ENCODE measurements around the gene PTPN18.
A peak's percentile ranks its signal among the peaks of the same experiment; 100 is the strongest.

Gene PTPN18

DNA sequence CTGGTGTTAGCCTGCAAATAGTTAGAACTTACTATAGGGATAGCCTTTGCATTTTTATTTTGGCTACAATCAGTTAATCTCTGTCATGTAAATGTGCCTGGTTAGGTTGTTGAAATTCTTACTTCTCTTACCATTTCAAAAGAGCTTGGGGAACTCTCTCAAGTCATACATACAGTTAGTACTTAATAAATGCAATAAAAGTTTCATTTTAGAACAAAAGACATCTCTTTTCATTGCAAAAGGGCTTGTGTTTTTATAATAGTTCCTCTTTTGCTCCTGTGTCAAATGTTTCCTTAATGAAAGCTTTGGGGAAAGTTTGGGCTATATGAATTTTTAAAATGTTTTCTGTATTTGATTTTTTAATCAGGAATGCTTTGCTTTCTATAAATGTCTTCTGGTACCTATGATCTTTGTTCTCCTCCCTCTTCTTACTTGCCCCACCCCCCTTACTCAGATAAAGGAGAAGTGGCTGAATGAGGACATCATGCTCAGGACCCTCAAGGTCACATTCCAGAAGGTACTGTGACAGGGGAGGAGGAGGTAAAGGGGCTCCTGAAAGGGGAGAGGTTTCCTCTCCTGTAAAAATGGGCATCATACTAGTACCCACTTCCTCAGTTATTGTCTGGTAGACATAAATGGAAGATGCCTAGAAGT lies 13.6 kb downstream of the PTPN18 start:
- no peaks in the 10 kb centered on the region for H3K9me3 ChIP-seq (ENCODE audit: control insufficient read depth, insufficient read depth, low read length)

DNA sequence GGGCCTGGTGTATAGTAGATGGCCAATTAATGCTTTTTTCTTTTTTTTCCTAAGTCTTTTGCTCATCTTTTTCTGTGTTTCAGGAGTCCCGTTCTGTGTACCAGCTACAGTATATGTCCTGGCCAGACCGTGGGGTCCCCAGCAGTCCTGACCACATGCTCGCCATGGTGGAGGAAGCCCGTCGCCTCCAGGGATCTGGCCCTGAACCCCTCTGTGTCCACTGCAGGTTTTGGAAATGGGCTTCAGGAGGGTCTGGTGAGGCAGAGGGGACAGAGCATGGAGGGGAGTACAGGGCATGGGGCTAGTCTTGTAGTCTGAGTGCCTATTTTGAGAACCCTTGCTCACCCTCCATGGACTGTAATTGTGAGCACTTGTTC lies 14.1 kb downstream of the PTPN18 start:
- no peaks in the 10 kb centered on the region for H3K36me3 ChIP-seq (ENCODE audit: control insufficient read depth, insufficient read depth, low read length)

More for the DNA sequence above, 13.6 kb downstream of the PTPN18 start:
- Histone ChIP-seq H3K4me3 (ENCODE audit: low read depth, low read length) (no peak overlapping the region), H3K36me3 (ENCODE audit: control insufficient read depth, insufficient read depth, low read length) (no peaks in the 10 kb centered on the region), H3K4me1 (ENCODE audit: control insufficient read depth, insufficient read depth, low read length) (peaks cover 14% of the 10 kb centered on the region), H3K27me3 (ENCODE audit: control insufficient read depth, insufficient read depth, low read length) (peaks cover 5% of the 10 kb centered on the region), H3K9ac (ENCODE audit: low read depth, low read length) (no peak overlapping the region)

DNA sequence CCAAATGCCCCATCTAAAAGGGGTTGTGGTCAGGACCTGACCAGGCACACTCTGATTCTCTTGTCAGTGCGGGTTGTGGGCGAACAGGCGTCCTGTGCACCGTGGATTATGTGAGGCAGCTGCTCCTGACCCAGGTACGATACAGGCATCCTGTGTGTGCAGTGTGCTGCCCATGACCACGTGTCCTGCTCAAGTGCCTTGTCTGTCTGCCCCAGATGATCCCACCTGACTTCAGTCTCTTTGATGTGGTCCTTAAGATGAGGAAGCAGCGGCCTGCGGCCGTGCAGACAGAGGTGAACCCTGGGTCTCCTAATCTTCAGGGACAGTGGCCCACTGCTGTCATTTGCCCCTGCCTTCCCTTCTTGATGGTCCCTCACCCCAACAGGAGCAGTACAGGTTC lies 14.6 kb downstream of the PTPN18 start:
- peaks cover 14% of the 10 kb centered on the region for H3K4me1 ChIP-seq (ENCODE audit: control insufficient read depth, insufficient read depth, low read length)
- no peak overlapping the region for H3K9ac ChIP-seq (ENCODE audit: low read depth, low read length)
- no peak overlapping the region for H3K4me3 ChIP-seq (ENCODE audit: low read depth, low read length)

More for the DNA sequence above, 14.1 kb downstream of the PTPN18 start:
- Histone ChIP-seq H3K4me3 (ENCODE audit: low read depth, low read length) (no peak overlapping the region), H3K4me1 (ENCODE audit: control insufficient read depth, insufficient read depth, low read length) (peaks cover 14% of the 10 kb centered on the region), H3K9me3 (ENCODE audit: control insufficient read depth, insufficient read depth, low read length) (no peaks in the 10 kb centered on the region), H3K9ac (ENCODE audit: low read depth, low read length) (no peak overlapping the region), H3K27me3 (ENCODE audit: control insufficient read depth, insufficient read depth, low read length) (peaks cover 5% of the 10 kb centered on the region)

DNA sequence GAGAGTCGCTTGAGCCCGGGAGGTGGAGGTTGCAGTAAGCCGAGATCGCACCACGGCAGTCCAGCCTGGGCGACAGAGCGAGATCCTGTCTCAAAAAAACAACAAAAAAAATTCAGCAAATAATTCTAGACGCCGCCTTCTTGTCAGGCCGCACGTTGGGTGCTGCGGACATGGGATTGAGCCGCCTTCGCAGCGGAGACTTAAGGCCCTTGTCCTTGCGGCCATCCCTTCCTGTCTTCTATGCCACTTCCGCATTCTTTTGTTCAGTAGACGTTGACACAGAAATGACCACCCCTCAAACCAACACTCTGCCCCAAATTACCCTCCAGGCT lies 15.8 kb downstream of the PTPN18 start:
- Histone ChIP-seq H3K27me3 (ENCODE audit: control insufficient read depth, insufficient read depth, low read length) (peaks cover 5% of the 10 kb centered on the region), H3K9ac (ENCODE audit: low read depth, low read length) (no peak overlapping the region), H3K4me3 (ENCODE audit: low read depth, low read length) (peak overlapping the region; percentile 77), H3K4me1 (ENCODE audit: control insufficient read depth, insufficient read depth, low read length) (peaks cover 14% of the 10 kb centered on the region), H3K36me3 (ENCODE audit: control insufficient read depth, insufficient read depth, low read length) (no peaks in the 10 kb centered on the region), H3K9me3 (ENCODE audit: control insufficient read depth, insufficient read depth, low read length) (no peaks in the 10 kb centered on the region)

More for the DNA sequence above, 14.6 kb downstream of the PTPN18 start:
- Histone ChIP-seq H3K9me3 (ENCODE audit: control insufficient read depth, insufficient read depth, low read length) (no peaks in the 10 kb centered on the region), H3K27me3 (ENCODE audit: control insufficient read depth, insufficient read depth, low read length) (peaks cover 5% of the 10 kb centered on the region), H3K36me3 (ENCODE audit: control insufficient read depth, insufficient read depth, low read length) (no peaks in the 10 kb centered on the region)

DNA sequence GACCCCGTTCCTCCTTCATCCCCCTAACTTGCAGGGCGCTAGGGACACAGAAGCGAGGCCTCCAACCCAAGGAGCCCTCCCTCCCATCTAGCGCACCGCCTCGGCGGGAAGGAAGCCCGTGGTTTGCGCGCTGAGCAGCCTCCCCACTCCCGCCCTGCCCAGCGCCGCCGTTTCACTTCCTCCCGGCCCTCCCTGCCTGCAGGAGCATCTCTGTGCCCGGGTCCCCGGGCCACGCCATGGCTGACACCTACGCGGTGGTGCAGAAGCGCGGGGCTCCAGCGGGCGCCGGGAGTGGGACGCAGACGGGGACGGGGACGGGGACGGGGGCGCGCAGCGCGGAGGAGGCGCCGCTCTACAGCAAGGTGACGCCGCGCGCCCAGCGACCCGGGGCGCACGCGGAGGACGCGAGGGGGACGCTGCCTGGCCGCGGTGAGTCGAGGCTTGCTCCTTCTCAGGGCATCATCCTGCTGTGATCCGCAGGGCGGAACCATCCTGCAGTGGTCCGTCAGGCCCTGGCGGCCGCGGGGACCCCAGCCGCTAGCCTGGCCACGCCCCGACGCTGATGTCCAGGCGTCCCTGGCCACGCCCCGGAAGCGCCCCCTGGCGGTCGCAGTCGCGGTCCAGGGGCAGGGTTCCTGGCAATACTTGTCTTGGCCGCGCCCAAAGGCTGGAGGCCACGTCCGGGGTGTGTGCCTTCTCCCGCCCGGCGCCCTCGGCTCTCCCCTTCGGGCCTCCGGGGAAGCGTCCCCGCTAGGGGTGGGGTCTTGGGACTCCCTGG lies 16.4 kb downstream of the PTPN18 start:
- Histone ChIP-seq H3K4me1 (ENCODE audit: control insufficient read depth, insufficient read depth, low read length) (peaks cover 14% of the 10 kb centered on the region), H3K9ac (ENCODE audit: low read depth, low read length) (peak overlapping the region; percentile 76), H3K36me3 (ENCODE audit: control insufficient read depth, insufficient read depth, low read length) (no peaks in the 10 kb centered on the region), H3K9me3 (ENCODE audit: control insufficient read depth, insufficient read depth, low read length) (no peaks in the 10 kb centered on the region), H3K4me3 (ENCODE audit: low read depth, low read length) (peak overlapping the region; percentile 77), H3K27me3 (ENCODE audit: control insufficient read depth, insufficient read depth, low read length) (peaks cover 5% of the 10 kb centered on the region)

DNA sequence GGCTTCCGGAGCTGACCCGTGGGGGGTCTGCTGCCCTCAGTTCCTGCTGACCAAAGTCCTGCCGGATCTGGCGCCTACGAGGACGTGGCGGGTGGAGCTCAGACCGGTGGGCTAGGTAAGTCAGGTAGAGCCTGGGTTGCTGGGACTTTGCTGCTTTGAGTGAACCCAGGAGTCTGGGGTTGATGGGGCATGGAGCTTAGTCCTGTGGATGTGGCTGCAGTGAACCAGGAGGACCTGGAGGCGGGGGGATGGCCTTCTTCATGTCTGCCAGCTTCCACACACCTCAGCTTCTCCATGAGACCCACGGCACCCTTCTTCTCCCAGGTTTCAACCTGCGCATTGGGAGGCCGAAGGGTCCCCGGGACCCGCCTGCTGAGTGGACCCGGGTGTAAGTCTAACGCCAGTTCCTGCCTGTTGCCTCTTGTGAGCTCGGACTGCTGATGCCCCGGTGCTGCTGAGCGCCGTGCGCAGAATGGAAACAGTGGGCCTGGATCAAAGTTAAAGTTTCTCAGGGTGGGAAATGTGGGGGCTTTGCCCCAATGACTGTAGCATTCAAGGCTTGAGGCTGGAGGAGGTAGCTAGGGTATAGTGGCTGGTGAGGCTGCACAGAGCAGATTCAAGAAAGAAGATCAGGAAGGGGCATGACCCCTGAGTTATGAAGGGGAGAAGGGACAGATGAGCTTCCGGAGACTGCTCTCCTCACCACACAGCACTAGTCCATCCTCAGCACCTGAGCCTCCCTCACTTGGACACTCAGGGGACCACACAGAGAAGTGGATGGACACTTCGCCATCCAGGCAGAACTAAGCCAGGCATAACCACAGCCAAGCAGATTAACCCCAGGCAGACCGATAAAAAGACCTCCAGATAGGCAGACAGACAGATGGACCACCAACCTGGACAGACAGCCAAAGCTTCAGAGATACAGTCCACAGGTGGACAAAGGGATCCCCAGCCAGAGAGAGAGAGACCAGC lies 17.3 kb downstream of the PTPN18 start:
- peak overlapping the region; percentile 77 for H3K4me3 ChIP-seq (ENCODE audit: low read depth, low read length)
- no peaks in the 10 kb centered on the region for H3K36me3 ChIP-seq (ENCODE audit: control insufficient read depth, insufficient read depth, low read length)
- H3K9ac ChIP-seq (ENCODE audit: low read depth, low read length), result peak overlapping the region; percentile 76
- peaks cover 14% of the 10 kb centered on the region for H3K4me1 ChIP-seq (ENCODE audit: control insufficient read depth, insufficient read depth, low read length)
- no peaks in the 10 kb centered on the region for H3K9me3 ChIP-seq (ENCODE audit: control insufficient read depth, insufficient read depth, low read length)
- H3K27me3 ChIP-seq (ENCODE audit: control insufficient read depth, insufficient read depth, low read length), result peaks cover 5% of the 10 kb centered on the region

DNA sequence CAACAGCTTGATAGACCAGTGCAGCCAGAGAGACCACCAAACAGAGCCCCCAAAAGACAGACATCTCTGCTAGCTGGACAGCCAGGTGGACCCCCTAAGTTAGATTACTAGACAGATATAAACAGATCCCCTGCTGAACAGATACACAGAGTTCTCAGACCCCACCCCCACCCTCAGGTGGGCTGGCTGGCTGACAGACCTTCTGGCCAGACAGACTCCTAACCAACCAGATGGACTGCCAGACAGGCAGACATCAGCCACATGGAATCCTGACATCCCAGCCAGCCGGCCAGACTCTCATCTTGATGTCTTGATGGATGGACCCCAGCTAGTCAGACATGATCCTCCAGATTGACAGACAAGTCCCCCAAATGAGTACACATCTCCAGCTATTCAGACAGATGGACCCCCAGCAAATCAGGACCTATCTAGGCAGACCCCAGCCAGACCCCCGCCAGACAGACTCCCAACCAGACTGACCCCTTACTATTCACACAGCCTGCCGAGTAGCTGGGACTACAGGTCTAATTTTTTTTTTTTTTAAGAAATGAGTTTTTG lies 18.0 kb downstream of the PTPN18 start:
- peaks cover 5% of the 10 kb centered on the region for H3K27me3 ChIP-seq (ENCODE audit: control insufficient read depth, insufficient read depth, low read length)
- H3K9me3 ChIP-seq (ENCODE audit: control insufficient read depth, insufficient read depth, low read length), result no peaks in the 10 kb centered on the region
- peaks cover 12% of the 10 kb centered on the region for H3K4me1 ChIP-seq (ENCODE audit: control insufficient read depth, insufficient read depth, low read length)
- no peak overlapping the region for H3K9ac ChIP-seq (ENCODE audit: low read depth, low read length)
- no peak overlapping the region for H3K4me3 ChIP-seq (ENCODE audit: low read depth, low read length)
- H3K36me3 ChIP-seq (ENCODE audit: control insufficient read depth, insufficient read depth, low read length), result no peaks in the 10 kb centered on the region

DNA sequence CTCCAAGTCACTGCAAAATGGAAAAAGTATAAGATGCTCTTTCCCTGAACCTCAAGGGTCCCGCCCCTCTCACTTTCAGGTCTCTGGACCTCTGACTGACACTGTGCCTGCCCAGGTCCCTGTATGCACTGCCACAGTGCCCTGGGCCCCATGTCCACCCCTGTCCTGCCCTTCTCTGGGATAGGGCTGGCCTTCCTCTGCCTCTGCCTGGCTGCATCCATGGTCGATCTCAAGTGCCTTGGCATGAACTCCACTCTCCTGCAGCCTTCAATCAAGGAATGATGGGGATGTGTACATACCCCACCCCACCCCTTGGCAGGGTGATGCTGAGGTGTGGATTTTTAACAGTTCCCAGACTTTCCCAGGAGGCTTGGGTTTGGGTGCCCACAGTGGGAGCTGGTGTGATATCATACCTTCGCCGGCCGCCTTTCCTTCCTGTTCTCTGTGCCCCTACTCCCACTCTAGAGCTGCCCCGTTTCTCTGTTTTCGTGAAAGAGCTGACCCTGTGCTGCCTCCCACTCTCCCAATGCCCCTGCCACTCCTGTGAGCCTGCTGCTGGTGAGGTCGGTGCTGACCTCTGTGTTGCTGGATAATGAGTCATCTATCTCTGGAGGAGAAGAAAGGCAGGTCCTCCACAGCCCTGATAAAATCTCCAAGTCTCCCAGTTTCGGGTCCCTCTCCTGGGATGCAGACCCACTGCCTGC lies 18.9 kb downstream of the PTPN18 start:
- Histone ChIP-seq H3K9me3 (ENCODE audit: control insufficient read depth, insufficient read depth, low read length) (no peaks in the 10 kb centered on the region), H3K27me3 (ENCODE audit: control insufficient read depth, insufficient read depth, low read length) (peaks cover 5% of the 10 kb centered on the region), H3K4me1 (ENCODE audit: control insufficient read depth, insufficient read depth, low read length) (peaks cover 3% of the 10 kb centered on the region), H3K9ac (ENCODE audit: low read depth, low read length) (no peak overlapping the region), H3K4me3 (ENCODE audit: low read depth, low read length) (no peak overlapping the region), H3K36me3 (ENCODE audit: control insufficient read depth, insufficient read depth, low read length) (no peaks in the 10 kb centered on the region)

DNA sequence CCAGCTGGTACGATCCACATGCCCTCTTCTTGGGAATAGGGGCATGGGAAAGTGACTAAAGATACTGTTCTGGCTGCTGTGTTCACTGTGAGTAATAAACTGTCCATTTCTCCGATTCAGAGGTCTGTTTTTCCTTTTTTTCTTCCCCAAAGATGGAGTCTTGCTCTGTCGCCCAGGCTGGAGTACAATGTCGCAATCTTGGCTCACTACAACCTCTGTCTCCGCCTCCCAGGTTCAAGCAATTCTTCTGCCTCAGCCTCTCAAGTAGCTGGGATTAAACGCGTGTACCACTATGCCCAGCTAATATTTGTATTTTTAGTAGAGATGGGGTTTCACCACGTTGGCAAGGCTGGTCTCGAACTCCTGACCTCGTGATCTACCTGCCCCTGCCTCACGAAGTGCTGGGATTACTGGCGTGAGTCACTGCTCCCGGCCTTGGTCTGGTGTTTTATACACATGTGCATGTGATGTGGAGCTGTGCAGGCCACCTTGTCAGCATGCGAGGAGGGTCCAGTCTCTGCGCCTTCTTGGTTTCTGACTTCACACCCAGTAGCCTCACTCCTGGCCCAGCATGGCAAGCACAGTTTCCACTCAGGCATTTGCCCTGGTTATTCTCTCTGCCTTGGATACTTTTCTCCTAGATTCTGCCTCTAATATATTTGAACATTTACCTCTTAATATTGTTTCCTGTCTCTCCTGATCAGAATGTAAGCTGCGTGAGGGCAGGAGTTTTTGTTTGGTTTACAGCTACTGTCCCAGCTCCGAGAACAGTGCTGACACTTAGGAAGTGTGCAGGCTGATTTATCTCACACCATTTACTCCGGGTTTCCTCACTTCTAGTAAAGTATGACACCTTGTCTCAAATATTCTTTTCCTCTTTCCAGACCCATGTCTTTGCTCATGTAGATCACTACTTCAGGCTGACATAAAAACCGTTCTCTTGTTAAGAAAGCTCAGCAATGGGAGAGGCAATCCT lies 19.7 kb downstream of the PTPN18 start:
- Histone ChIP-seq H3K4me3 (ENCODE audit: low read depth, low read length) (no peak overlapping the region), H3K9ac (ENCODE audit: low read depth, low read length) (no peak overlapping the region), H3K27me3 (ENCODE audit: control insufficient read depth, insufficient read depth, low read length) (peaks cover 5% of the 10 kb centered on the region), H3K9me3 (ENCODE audit: control insufficient read depth, insufficient read depth, low read length) (no peaks in the 10 kb centered on the region), H3K36me3 (ENCODE audit: control insufficient read depth, insufficient read depth, low read length) (no peaks in the 10 kb centered on the region), H3K4me1 (ENCODE audit: control insufficient read depth, insufficient read depth, low read length) (peaks cover 3% of the 10 kb centered on the region)

Data from iPS-15b (cell line).